Uterus (tissue), 4 donors: ENCODE results near the gene MEP1A. TPM values are rescaled to one million over a fixed set of nuclear protein-coding genes. Genes with fewer than 3 reads are reported as not detected.

ENCODE experiments used
- DNase-seq, 2 donors: peaks; one replicate each; pipeline ENCODE4 v3.0.0-alpha.2; 2019 to 2020
- H3K27ac ChIP-seq, 2 donors: fragments of 200-600 bp; sonication (generic); 1 replicate in 1 of 2; 2 replicates in 1 of 2; pipeline ENCODE4 v1.5.1; 2016 to 2018
- H3K27me3 ChIP-seq, 2 donors: fragments of 200-600 bp; sonication (generic); one replicate each; pipeline ENCODE4 v1.5.1; 2018 to 2019; ENCODE audit warnings: control low read depth in 1 of 2
- H3K36me3 ChIP-seq, 2 donors: fragments of 200-600 bp; sonication (generic); one replicate each; pipeline ENCODE4 v1.5.1; 2019; ENCODE audit warnings: control low read depth in 1 of 2
- H3K4me1 ChIP-seq, 2 donors: fragments of 200-600 bp; sonication (generic); one replicate each; pipeline ENCODE4 v1.5.1; 2018 to 2019; ENCODE audit warnings: control low read depth in 1 of 2
- H3K4me3 ChIP-seq, 2 donors: fragments of 200-600 bp; sonication (generic); 1 replicate in 1 of 2; 2 replicates in 1 of 2; pipeline ENCODE4 v1.5.1; 2018 to 2019; ENCODE audit warnings: mild to moderate bottlenecking in 1 of 2
- H3K9me3 ChIP-seq, 2 donors: fragments of 200-600 bp; sonication (generic); one replicate each; pipeline ENCODE4 v1.5.1; 2019; ENCODE audit warnings: control low read depth in 1 of 2
- CTCF ChIP-seq, 4 experiments: fragments of 200-600 bp in 2 of 4; fragments of 450-650 bp in 2 of 4; sonication (generic) in 2 of 4; IDR thresholded peaks; one replicate each; pipeline ENCODE4 v1.5.1; 2016 to 2019; ENCODE audit warnings: antibody characterized with exemption in 4 of 4, mild to moderate bottlenecking in 2 of 4, moderate library complexity in 1 of 4
- POLR2A ChIP-seq, 2 donors: fragments of 450-650 bp; IDR thresholded peaks; one replicate each; pipeline ENCODE4 v1.6.1; 2016; ENCODE audit warnings: antibody characterized with exemption in 2 of 2, mild to moderate bottlenecking in 1 of 2, moderate library complexity in 1 of 2
- intact Hi-C: fragments of 100-400 bp; cut with DNase I; formaldehyde crosslinking; loops from one replicate; pipeline ENCODE4 v1.15.1; 2023; ENCODE audit warnings: low total_unique reads
- total RNA-seq, 4 donors: library from RNA; depleted of rRNA in 3 of 4; stranded (reverse); fragments of >200 nt in 3 of 4; gene quantifications; one replicate each; pipeline versions ENCODE4 v1.1.0 to v1.2.4, GENCODE V29; 2014 to 2023
- donor health status: DM: yes; HTN: yes; CAD: no.

Gene MEP1A
- total RNA-seq, 4 donors from 2014 or later, result under 0.01 TPM; not detected in 3

- TF ChIP-seq POLR2A (IDR thresholded peaks at IDR 0.05) (no peak), CTCF (IDR thresholded peaks at IDR 0.05) (no peak)
- no peaks in the 10 kb centered on the region for H3K27me3 ChIP-seq
- no peaks in the 10 kb centered on the region for H3K4me1 ChIP-seq
- no peaks in the 10 kb centered on the region for H3K9me3 ChIP-seq
- DNase-seq, result no peak
- H3K36me3 ChIP-seq, result no peaks in the 10 kb centered on the region
- H3K27ac ChIP-seq, result no peak overlapping the region
- intact Hi-C loops, result no loop called here
- H3K4me3 ChIP-seq, result no peak overlapping the region
Measured at GRCh38 chr6:46863791-46864190, 70.6 kb downstream of the MEP1A start.

- DNase-seq, result no peak
- intact Hi-C loops, result no loop called here
- Histone ChIP-seq H3K36me3 (no peaks in the 10 kb centered on the region), H3K4me1 (no peaks in the 10 kb centered on the region), H3K27me3 (no peaks in the 10 kb centered on the region), H3K9me3 (no peaks in the 10 kb centered on the region), H3K4me3 (no peak overlapping the region), H3K27ac (no peak overlapping the region)
- TF ChIP-seq CTCF (IDR thresholded peaks at IDR 0.05) (no peak), POLR2A (IDR thresholded peaks at IDR 0.05) (no peak)
Measured at GRCh38 chr6:46865221-46865620, 72.0 kb downstream of the MEP1A start.

GRCh38 chr6:46867411-46867810 lies 74.2 kb downstream of the MEP1A start:
- no peaks in the 10 kb centered on the region for H3K27me3 ChIP-seq
- no peaks in the 10 kb centered on the region for H3K4me1 ChIP-seq
- intact Hi-C loops, result no loop called here
- H3K36me3 ChIP-seq, result no peaks in the 10 kb centered on the region
- no peaks in the 10 kb centered on the region for H3K9me3 ChIP-seq
- no peak overlapping the region for H3K4me3 ChIP-seq
- TF ChIP-seq POLR2A (IDR thresholded peaks at IDR 0.05), result no peak
- TF ChIP-seq CTCF (IDR thresholded peaks at IDR 0.05), result no peak
- H3K27ac ChIP-seq, result no peak overlapping the region
- no peak for DNase-seq

GRCh38 chr6:46876126-46876525 lies 82.9 kb downstream of the MEP1A start:
- no peak for TF ChIP-seq CTCF (IDR thresholded peaks at IDR 0.05)
- TF ChIP-seq POLR2A (IDR thresholded peaks at IDR 0.05), result no peak
- no peaks in the 10 kb centered on the region for H3K4me1 ChIP-seq
- no peaks in the 10 kb centered on the region for H3K9me3 ChIP-seq
- no peaks in the 10 kb centered on the region for H3K27me3 ChIP-seq
- no peak overlapping the region for H3K27ac ChIP-seq
- H3K4me3 ChIP-seq, result no peak overlapping the region
- DNase-seq, result peak in 1 of 2 donors; percentile 31
- H3K36me3 ChIP-seq, result no peaks in the 10 kb centered on the region
- intact Hi-C loops, result no loop called here

- no peak overlapping the region for H3K4me3 ChIP-seq
- no peak overlapping the region for H3K27ac ChIP-seq
- no peaks in the 10 kb centered on the region for H3K4me1 ChIP-seq
- no peak for DNase-seq
- H3K36me3 ChIP-seq, result no peaks in the 10 kb centered on the region
- intact Hi-C loops, result no loop called here
- TF ChIP-seq CTCF (IDR thresholded peaks at IDR 0.05) (no peak), POLR2A (IDR thresholded peaks at IDR 0.05) (no peak)
- no peaks in the 10 kb centered on the region for H3K27me3 ChIP-seq
- no peaks in the 10 kb centered on the region for H3K9me3 ChIP-seq
Measured at GRCh38 chr6:46879003-46879402, 85.8 kb downstream of the MEP1A start.
